ENCODE results near the gene SPSB2.

- peak; percentile 77 for TF ChIP-seq CTCF (IDR thresholded peaks at IDR 0.05; ENCODE audit: low read depth, low read length)
- TF ChIP-seq EZH2phosphoT487 (IDR thresholded peaks at IDR 0.05; ENCODE audit: low read depth) = no peak
Measured at GRCh38 chr12:6890789-6891645, 17.9 kb upstream of the SPSB2 start.
